ENCODE measurements around the gene PDZK1IP1. TPM values are rescaled to one million over a fixed set of nuclear protein-coding genes. Genes with fewer than 3 reads are reported as not detected.
"Not testable (repeated sequence)": the region's sequence is repeated elsewhere in the genome, so short reads cannot be mapped to it uniquely, and the experiment has no call there.

The PDZK1IP1 gene
- total and polyA plus RNA-seq, 2 donors (not counting 3 experiments of a cell fraction or from before 2014, with no cell fraction given) = 0.52 TPM; not detected in 1

GRCh38 chr1:47146495-47146894 is 43.3 kb downstream of the PDZK1IP1 start:
- H3K4me1 ChIP-seq (ENCODE audit: control insufficient read depth, extremely low read depth, insufficient read depth, low read length); FAIRE-seq; CTCF ChIA-PET; DNase-seq (ENCODE audit: low read depth, low spot score); H3K4me3 ChIP-seq (replicated peaks in 1 of 3; ENCODE audit: insufficient read depth in 1 of 3, low read depth in 1 of 3, low read length in 3 of 3); H3K9ac ChIP-seq (replicated peaks; ENCODE audit: extremely low read depth, insufficient read depth, low read length); H3K79me2 ChIP-seq (ENCODE audit: control insufficient read depth, insufficient read depth, low read length); H2AFZ ChIP-seq (ENCODE audit: low read depth, low read length); POLR2A ChIA-PET; H3K9me1 ChIP-seq (replicated peaks; ENCODE audit: control insufficient read depth, extremely low read depth, insufficient read depth, low read length); dilution Hi-C loops (cut with MboI; ENCODE audit: extremely low pct_ligation_motif_present, low sequenced_read_pairs); BruUV-seq (replicated peaks); H3K36me3 ChIP-seq (ENCODE audit: control insufficient read depth in 2 of 2, extremely low read depth in 1 of 2, insufficient read depth in 2 of 2, low read length in 2 of 2); H3K27me3 ChIP-seq (ENCODE audit: control insufficient read depth in 2 of 2, insufficient read depth in 2 of 2, low read length in 2 of 2); intact Hi-C loops (cut with micrococcal nuclease); H3K9me3 ChIP-seq (replicated peaks; ENCODE audit: control insufficient read depth, insufficient read depth, low read length); H3K27ac ChIP-seq (ENCODE audit: insufficient read depth, low read depth, low read length); H3K4me2 ChIP-seq (ENCODE audit: insufficient read depth, low read length); H4K20me1 ChIP-seq (replicated peaks; ENCODE audit: control insufficient read depth, extremely low read depth, insufficient read depth, low read length): not testable (repeated sequence)

GRCh38 chr1:47143654-47144053 is 46.2 kb downstream of the PDZK1IP1 start:
- H3K4me1 ChIP-seq (ENCODE audit: control insufficient read depth, extremely low read depth, insufficient read depth, low read length); BruUV-seq (replicated peaks); H3K9me3 ChIP-seq (replicated peaks; ENCODE audit: control insufficient read depth, insufficient read depth, low read length); H3K9me1 ChIP-seq (replicated peaks; ENCODE audit: control insufficient read depth, extremely low read depth, insufficient read depth, low read length); dilution Hi-C loops (cut with MboI; ENCODE audit: extremely low pct_ligation_motif_present, low sequenced_read_pairs); H3K27me3 ChIP-seq (ENCODE audit: control insufficient read depth in 2 of 2, insufficient read depth in 2 of 2, low read length in 2 of 2); POLR2A ChIA-PET; intact Hi-C loops (cut with micrococcal nuclease); H4K20me1 ChIP-seq (replicated peaks; ENCODE audit: control insufficient read depth, extremely low read depth, insufficient read depth, low read length); H3K9ac ChIP-seq (replicated peaks; ENCODE audit: extremely low read depth, insufficient read depth, low read length); H3K79me2 ChIP-seq (ENCODE audit: control insufficient read depth, insufficient read depth, low read length); H3K4me2 ChIP-seq (ENCODE audit: insufficient read depth, low read length); H3K27ac ChIP-seq (ENCODE audit: insufficient read depth, low read depth, low read length); CTCF ChIA-PET; H3K36me3 ChIP-seq (ENCODE audit: control insufficient read depth in 2 of 2, extremely low read depth in 1 of 2, insufficient read depth in 2 of 2, low read length in 2 of 2); H3K4me3 ChIP-seq (replicated peaks in 1 of 3; ENCODE audit: insufficient read depth in 1 of 3, low read depth in 1 of 3, low read length in 3 of 3); H2AFZ ChIP-seq (ENCODE audit: low read depth, low read length): not testable (repeated sequence)
- peak; percentile 7 for DNase-seq (ENCODE audit: low read depth, low spot score)
- TF ChIP-seq, protein P1, sequence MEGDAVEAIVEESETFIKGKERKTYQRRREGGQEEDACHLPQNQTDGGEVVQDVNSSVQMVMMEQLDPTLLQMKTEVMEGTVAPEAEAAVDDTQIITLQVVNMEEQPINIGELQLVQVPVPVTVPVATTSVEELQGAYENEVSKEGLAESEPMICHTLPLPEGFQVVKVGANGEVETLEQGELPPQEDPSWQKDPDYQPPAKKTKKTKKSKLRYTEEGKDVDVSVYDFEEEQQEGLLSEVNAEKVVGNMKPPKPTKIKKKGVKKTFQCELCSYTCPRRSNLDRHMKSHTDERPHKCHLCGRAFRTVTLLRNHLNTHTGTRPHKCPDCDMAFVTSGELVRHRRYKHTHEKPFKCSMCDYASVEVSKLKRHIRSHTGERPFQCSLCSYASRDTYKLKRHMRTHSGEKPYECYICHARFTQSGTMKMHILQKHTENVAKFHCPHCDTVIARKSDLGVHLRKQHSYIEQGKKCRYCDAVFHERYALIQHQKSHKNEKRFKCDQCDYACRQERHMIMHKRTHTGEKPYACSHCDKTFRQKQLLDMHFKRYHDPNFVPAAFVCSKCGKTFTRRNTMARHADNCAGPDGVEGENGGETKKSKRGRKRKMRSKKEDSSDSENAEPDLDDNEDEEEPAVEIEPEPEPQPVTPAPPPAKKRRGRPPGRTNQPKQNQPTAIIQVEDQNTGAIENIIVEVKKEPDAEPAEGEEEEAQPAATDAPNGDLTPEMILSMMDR (IDR thresholded peaks at IDR 0.05; ENCODE audit: extremely low read depth in 1 of 2, insufficient read depth in 1 of 2, low read depth in 1 of 2, low read length in 2 of 2) = peak in 1 of 2 donors; percentile 52
- FAIRE-seq = peak; percentile 15

- POLR2A ChIA-PET; H3K4me1 ChIP-seq (ENCODE audit: control insufficient read depth, extremely low read depth, insufficient read depth, low read length); dilution Hi-C loops (cut with MboI; ENCODE audit: extremely low pct_ligation_motif_present, low sequenced_read_pairs); H3K4me2 ChIP-seq (ENCODE audit: insufficient read depth, low read length); H2AFZ ChIP-seq (ENCODE audit: low read depth, low read length); H3K27me3 ChIP-seq (ENCODE audit: control insufficient read depth in 2 of 2, insufficient read depth in 2 of 2, low read length in 2 of 2); H4K20me1 ChIP-seq (replicated peaks; ENCODE audit: control insufficient read depth, extremely low read depth, insufficient read depth, low read length); intact Hi-C loops (cut with micrococcal nuclease); DNase-seq (ENCODE audit: low read depth, low spot score); H3K36me3 ChIP-seq (ENCODE audit: control insufficient read depth in 2 of 2, extremely low read depth in 1 of 2, insufficient read depth in 2 of 2, low read length in 2 of 2); FAIRE-seq; H3K4me3 ChIP-seq (replicated peaks in 1 of 3; ENCODE audit: insufficient read depth in 1 of 3, low read depth in 1 of 3, low read length in 3 of 3); H3K9ac ChIP-seq (replicated peaks; ENCODE audit: extremely low read depth, insufficient read depth, low read length); H3K9me3 ChIP-seq (replicated peaks; ENCODE audit: control insufficient read depth, insufficient read depth, low read length); H3K9me1 ChIP-seq (replicated peaks; ENCODE audit: control insufficient read depth, extremely low read depth, insufficient read depth, low read length); H3K27ac ChIP-seq (ENCODE audit: insufficient read depth, low read depth, low read length); BruUV-seq (replicated peaks); H3K79me2 ChIP-seq (ENCODE audit: control insufficient read depth, insufficient read depth, low read length); CTCF ChIA-PET: not testable (repeated sequence)
Observed at GRCh38 chr1:47140358-47140757, 49.5 kb downstream of the PDZK1IP1 start.
